GM10266 (cell line): Measurements from ENCODE around the gene C10orf95.
A peak's percentile ranks its signal among the peaks of the same experiment; 100 is the strongest.

ENCODE experiments used
- DNase-seq: peaks from one replicate; pipeline ENCODE4 v3.0.0; 2012; ENCODE audit errors: extremely low spot score
- TF ChIP-seq, protein P1 (sequence below): IDR thresholded peaks from 2 replicates; pipeline ENCODE4 v1.5.1; 2012; ENCODE audit warnings: mild to moderate bottlenecking, low read depth; ENCODE audit not compliant: control insufficient read depth, insufficient read depth; ENCODE audit errors: missing control alignments

The C10orf95 gene

DNA sequence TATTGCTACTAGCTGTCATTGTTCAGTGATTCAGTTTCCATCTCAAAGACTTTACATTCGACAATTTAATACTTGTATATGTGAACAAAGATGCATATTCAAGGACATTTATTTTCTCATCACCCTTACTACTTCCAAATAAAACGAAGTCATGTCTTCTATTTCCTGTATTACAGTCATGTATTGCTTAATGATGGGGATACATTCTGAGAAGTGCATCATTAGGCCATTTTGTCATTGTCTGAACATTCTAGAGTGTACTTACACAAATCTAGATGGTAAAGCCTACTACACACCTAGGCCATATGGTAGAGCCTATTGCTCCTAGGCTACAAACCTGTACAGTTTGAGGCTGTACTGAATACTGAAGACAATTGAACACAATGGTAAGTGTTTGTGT lies 6.5 kb downstream of the C10orf95 start:
- TF ChIP-seq, protein P1, sequence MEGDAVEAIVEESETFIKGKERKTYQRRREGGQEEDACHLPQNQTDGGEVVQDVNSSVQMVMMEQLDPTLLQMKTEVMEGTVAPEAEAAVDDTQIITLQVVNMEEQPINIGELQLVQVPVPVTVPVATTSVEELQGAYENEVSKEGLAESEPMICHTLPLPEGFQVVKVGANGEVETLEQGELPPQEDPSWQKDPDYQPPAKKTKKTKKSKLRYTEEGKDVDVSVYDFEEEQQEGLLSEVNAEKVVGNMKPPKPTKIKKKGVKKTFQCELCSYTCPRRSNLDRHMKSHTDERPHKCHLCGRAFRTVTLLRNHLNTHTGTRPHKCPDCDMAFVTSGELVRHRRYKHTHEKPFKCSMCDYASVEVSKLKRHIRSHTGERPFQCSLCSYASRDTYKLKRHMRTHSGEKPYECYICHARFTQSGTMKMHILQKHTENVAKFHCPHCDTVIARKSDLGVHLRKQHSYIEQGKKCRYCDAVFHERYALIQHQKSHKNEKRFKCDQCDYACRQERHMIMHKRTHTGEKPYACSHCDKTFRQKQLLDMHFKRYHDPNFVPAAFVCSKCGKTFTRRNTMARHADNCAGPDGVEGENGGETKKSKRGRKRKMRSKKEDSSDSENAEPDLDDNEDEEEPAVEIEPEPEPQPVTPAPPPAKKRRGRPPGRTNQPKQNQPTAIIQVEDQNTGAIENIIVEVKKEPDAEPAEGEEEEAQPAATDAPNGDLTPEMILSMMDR = no peak
- DNase-seq = no peak

DNA sequence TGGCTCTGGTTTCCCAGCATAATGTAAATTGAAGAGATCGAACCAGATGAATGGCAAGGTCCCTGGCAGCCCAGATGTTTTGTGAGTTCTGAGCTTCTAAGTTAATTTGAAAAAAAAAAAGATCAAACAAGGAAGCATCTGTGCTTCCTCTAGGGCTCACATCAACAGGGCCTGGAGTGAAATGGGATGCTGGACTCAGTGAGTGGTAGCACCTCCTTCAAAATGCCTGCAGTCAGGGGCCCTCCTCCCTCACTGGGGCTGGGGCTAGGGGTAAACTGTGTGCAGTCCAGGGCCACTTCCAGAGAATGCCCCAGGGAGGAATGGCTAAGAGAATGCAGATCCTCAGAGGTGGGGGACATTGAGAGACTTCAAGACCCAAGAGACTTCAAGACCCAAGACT lies 13.0 kb downstream of the C10orf95 start:
- DNase-seq = no peak
- TF ChIP-seq, protein P1 = no peak

- no peak for DNase-seq
- TF ChIP-seq, protein P1 = no peak
Measured at GRCh38 chr10:102437515-102437914, 13.8 kb downstream of the C10orf95 start.

DNA sequence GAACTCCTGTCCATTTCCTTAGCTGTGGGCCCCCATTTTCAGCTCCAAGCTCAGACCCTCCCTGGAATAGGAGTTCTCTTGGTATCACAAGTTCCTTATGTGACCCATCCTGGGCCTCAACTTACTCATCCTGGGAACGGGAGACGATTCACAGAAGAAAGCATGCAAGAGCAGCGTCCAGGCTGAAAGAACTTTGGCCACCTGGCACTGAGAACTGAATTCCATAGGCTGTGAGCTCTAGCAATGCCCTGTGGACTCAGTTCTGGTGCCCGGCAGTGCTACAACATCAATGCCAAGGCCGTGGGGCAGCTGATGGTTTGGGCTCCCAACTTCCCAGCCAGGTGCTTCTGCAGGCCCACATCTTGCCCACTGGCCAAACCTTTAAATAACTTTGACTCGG lies 15.0 kb downstream of the C10orf95 start:
- TF ChIP-seq, protein P1 = no peak
- no peak for DNase-seq

DNA sequence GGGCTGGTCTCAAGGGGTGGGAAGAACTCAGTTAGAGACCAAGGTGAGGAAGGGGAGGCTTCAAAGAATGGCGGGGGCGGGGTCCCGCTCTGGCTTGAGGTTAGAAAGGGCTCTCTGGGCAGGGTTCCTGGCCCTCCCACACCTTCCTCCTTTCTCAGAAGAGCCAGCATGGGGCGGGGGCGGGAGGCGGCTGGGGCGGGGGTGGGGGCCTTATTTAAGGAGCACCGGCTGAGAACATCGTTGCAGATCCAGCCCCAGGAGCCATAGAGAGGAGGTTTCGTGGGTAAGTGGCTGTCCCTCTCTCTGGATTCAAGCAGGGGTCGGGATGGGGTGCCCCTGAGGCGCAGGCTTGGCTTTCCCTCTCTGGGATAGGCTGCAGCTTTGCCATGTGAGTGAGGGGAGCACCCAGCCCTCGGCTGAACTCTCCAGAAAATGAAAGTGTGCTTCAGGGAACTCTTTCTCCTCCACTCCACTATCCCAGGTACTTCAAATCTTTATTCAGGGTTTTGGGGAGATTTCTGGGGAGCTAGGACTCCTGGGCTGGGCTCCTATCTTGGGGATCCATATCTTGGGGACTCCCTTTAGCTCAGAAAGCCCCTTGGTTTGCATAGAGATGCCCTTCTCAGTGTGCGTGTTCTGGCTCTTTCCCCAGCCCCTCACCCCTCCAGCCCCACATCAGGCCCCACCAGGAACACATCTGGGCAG lies 15.7 kb downstream of the C10orf95 start:
- peak; percentile 52 for DNase-seq
- TF ChIP-seq, protein P1 = no peak

DNA sequence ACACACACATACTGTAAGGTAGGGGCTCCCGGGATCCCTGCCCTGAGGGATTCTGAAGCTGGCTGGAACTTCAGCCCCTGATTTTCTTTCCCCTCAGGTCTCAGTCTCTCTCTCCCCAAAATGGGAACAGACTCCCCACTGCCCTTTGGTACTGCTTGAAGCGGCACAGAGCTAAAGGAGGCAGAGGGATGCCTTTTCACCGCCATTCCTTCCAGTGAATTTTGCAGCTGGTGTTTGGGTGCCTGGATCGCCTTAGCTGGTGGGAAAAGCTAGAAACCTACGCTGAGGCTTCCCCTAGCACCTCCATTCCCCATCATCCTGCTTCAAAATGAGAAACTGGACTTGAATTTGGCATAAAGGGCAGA lies 16.2 kb downstream of the C10orf95 start:
- DNase-seq = no peak
- TF ChIP-seq, protein P1 = no peak

- TF ChIP-seq, protein P1 = no peak
- no peak for DNase-seq
Measured at GRCh38 chr10:102434394-102435132, 16.8 kb downstream of the C10orf95 start.
